GM19193 (cell line): Measurements from ENCODE around the gene MAST4.

Experiments used
- POLR2A ChIP-seq: IDR thresholded peaks from 4 replicates; pipeline ENCODE4 v1.6.1; 2011; ENCODE audit not compliant: insufficient read depth, insufficient read length; ENCODE audit errors: extremely low read depth

MAST4 gene

DNA sequence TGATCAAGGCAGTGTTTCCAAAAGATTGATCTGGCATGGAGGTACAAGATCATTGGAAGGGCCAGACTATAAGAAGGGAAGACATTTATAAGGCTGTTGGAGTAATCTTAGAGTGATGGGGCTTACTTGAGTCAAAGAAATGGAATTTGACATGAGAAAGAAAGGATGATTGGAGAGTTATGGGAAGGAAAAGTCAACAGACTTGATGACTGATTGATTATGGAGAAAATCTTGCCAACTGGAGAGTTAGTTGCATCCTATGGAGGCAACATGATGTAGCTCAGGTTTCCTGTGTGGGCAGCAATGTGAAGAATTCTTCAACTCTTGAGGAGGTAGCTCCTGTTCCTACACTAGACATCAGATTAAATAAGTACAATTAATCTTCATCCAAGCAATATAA, 10.9 kb upstream of the MAST4 start:
- no peak for TF ChIP-seq POLR2A

DNA sequence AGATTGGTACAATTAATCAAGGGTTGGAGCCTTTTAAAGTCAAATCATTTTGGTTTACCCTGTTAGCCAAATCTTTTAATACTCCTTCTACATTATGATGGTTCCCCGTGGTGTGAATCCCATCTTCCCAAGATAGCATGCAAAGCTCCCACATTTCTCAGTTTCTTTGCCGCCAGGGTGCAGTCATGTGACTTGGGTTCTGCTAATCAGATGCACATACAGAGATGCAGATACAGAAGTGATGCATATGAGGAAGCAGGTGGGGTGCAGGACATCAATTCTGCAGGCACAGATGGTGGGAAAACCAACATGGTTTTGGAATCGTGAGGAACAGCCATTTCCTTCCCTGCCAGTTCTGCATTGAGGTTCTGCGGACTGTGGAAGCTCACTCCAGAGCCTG, 8.4 kb upstream of the MAST4 start:
- no peak for TF ChIP-seq POLR2A

DNA sequence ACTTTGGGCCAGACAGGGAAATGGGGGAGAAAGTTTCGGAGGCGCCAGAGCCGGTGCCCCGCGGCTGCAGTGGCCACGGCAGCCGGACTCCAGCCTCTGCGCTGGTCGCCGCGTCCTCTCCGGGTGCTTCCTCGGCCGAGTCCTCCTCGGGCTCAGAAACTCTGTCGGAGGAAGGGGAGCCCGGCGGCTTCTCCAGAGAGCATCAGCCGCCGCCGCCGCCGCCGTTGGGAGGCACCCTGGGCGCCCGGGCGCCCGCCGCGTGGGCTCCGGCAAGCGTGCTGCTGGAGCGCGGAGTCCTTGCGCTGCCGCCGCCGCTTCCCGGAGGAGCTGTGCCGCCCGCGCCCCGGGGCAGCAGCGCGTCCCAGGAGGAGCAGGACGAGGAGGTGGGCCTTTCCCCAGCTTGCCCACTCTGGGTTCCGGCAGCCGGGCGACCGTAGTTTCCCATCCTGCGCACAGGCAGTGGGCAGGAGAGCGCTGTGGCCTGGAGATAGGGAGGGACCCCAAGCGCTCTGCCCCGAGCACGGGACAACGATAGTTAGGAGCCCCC, 516 bp downstream of the MAST4 start:
- TF ChIP-seq POLR2A, result no peak

DNA sequence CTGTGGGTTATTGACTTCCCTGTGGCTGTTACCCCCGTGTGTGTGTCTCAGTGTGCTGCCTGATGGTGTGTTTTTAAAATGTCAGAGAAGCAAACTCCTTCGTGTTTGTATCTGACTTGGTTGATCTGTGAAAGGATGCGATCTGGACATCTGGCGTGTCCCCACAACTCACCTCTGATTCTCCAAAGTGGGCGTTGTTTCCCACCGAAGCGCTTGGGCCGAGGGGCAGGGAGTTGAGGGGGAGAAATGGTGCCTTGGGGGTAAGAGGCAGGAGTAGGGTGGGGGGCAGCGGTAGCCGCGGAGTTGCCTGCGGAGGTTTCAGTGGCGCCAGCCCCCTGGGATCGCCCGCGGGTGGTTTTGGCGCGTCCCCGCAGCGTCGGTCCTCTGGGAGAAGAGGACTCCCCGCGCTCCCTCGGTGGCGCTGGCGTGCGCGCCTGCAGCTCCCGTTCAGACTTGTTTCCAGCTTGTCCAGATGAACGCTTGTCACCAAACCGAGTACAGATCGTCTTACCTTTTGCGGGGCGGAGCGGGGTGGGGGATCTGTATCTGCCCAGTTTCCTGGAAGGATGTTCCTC, 1.1 kb downstream of the MAST4 start:
- no peak for TF ChIP-seq POLR2A

DNA sequence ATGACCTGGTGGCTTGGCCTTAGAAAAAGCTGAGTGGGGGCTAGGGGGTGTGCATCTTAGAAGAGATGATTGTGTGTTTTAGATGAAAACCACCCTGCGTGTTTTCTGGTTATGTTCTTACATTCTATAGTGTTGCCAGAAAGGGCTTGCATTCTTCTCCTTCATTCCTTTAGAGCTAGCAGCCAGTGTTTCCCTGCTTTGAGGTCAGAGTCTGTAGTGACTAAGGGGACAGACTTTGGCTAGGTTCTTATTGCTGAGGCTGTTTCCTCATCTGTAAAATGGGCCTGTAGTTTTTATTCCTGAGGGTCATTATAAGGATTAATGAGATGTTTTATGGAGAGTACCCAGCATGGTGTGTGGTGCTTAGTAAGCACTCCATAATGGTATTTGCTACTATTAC, 6.4 kb downstream of the MAST4 start:
- no peak for TF ChIP-seq POLR2A

DNA sequence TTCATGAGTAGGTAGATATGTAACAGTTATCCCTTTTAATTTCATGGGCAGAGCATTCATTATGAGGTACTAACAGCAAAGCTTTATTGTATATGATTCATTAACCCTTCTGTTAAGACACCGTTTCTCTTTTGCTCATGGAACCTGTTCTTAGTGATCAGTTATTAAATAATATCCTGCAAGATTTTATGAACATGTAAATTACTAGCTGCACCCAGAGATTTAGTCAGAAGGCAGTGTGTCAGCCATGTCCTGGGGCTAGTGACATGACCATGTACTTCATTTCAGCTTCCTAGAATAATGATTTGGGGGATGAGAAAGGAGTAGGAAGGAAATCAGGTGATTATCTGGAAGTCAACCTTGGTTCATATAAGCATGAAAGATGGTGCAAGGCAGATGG, 7.0 kb downstream of the MAST4 start:
- TF ChIP-seq POLR2A, result no peak

DNA sequence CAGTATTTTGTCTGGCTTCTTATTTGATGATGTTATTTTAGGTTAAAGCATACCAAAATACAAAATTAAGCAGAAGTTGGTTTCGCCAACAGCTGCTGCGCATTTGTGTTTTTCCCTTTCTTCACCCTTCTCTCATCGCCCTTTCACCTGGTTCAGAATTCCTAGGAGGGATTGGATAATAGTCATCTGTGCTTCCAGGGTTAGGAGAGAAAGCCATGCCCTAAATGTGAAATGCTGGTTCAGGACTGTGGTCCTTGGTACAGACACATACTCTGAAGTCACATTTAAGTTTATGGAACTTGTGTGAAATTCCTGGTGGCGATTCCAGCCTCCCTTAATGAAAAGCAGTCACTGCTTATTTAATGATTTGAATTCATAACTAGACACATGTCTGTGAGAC, 7.7 kb downstream of the MAST4 start:
- TF ChIP-seq POLR2A, result no peak

DNA sequence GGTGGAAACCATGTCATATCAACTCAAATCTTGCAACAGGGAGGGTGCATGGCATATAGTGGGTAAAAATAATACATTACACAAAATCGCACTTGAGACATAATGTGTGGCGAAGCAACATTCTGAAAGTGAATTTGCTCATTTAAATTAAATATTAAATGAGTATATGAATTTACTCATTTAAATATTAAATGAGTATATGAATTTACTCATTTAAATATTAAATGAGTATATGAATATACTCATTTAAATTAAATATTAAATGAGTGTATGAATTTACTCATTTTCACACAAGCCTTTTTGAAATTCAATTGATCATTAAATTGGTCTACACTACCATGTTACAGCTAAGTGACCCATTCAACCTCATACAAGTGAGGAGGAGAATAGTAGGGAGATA, 10.5 kb downstream of the MAST4 start:
- TF ChIP-seq POLR2A, result no peak

DNA sequence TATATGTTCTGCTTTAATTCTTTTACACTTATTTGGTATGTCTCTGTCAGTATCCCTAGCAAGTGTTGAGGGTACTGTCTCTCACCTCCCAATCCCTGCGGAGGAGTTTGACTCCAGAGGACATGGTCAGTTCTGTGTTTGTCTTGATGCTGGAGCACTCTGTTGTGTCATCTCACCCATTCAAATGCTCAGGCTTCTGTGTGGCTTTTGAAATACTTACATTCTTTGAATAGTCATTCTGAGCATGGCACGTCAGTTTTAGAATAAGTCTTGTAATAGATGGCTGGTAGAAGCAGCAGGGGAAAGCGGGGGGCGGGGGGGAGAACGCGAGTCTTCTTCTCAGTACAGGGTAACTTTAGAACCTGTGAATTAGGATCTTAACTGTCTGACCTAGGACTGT, 12.3 kb downstream of the MAST4 start:
- no peak for TF ChIP-seq POLR2A

DNA sequence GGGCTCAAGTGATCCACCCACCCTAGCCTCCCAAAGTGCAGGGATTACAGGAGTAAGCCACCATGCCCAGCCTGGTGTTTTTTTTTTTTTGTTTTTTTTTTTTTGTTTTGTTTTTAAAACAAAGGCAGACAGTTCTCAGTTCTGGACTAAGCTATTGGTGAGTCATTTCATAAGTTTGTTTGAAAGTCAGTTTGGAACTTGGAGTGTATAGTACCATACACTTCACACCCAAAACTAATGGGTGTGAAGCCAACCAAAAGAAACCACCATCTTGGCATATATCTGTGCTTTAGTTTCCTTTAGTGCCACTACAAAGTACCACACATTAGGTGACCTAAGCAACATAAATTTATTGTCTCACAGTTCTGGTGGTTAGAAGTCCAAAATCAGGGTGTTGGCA, 13.4 kb downstream of the MAST4 start:
- TF ChIP-seq POLR2A, result no peak

DNA sequence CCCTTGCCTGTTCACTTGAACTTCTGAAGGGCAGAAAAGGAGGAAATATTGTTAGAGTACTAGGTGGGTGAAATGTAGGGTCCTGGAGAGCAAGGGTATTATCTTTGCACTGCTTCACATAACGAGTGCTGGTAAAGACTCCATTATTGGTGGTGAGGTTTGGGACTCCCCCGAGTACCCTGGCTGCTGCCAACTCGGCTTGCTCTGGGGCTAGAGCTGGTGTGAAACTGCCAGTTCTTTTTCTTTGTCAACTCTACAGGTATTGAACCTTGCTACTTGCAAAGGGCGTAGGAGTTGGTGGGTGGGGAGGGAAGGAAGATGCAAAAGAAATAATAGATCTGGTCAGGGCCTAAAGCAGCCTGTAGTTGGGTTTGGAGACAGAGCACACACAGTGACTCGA, 16.0 kb downstream of the MAST4 start:
- TF ChIP-seq POLR2A, result no peak

DNA sequence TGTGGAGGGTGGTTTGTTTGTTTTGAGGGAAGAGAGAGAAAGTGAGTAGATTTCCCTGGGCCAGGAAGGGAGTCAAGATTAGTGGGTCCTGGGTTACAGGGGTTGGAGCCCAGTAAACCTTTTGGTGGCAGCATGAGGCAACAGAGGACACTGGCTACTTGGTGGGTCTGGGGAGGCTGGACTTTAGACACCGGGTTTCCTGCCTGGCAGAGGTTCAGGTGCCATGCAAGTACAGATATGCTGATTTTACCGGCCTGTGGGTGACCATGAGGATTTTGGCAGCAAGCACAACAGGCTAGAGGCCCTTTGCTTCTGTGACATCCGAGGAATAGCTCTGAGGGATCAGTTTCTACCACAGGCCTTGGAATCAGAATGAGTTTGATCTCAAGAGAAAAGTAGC, 18.9 kb downstream of the MAST4 start:
- no peak for TF ChIP-seq POLR2A

DNA sequence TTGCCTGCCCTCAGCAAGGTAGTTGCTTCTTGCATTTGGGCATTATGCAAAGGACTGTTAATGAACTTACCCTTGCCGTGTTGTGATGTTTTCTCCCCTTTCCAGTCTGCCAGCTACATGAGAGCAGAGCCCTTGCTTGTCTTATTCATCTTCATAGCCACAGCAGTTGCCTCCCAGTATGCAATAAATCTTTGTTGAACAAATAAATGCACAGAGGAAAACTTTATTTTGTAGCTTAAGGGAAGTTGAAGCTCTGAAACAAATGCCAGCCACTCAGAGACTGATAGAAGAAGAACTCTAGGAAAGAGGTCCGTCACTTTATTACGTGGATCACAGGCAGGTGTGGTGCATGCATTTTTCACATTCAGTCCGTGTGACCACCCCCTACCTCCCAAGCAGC, 19.7 kb downstream of the MAST4 start:
- no peak for TF ChIP-seq POLR2A

DNA sequence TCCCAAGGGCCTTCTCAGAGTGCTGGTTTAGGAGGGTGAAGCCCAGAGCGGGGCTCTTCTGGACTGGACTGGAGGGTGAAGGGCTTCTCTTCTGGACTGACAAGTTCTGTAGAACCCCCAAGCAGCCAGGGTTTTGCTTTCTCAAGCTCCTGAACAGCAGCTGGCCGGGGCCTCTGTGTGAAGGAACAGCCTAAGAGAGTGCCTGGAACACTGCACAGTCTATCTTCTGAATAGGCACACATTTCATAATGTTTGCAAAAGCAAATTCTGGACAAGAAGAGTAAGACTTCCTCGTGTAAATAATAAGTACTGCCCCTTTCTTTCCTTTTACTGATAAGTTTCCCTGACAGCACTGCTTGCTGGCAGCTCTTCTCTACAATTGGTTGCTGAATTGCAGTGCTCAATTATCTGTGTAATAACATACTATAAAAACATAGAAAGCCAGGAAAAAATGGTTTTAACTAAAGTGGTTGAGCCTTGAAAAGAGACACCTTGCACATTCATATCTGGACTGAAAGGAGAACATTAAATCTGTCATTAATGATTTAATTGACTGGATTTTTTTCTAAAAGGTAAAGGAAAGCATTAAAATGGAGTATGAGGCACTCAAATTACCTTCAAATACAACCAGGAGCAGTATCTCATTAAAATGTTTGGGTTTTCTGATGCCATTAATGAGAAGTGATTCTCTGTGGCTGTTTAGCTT, 20.5 kb downstream of the MAST4 start:
- no peak for TF ChIP-seq POLR2A

DNA sequence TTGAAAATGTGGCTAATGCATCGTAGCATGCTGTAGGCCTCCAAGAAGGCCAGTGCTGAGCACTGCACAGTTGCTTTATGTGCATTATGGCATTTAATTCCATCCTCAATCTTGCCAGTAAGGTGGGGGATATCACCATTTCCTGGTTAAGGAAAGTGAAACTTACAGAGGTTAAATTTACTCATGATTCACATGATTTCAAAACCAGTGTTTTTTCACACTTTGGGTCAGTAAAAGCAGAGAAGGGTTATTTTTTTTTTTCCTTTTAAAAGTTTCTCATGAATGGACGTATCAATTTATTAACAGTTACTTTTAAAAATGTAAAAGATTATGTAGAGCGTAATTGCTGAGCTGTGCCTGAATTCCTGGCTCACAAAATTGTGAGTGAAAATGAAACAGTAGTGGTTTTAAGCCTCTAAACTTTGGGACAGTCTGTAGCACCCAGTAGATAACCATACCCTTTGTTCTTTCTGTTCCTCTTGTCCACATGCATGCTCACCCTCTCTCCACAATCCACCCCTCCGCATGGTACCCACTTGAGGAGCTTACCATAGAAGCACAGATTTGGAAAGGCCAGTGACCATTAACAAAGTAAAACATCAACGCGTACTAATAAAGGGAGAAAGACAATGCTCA, 21.2 kb downstream of the MAST4 start:
- TF ChIP-seq POLR2A, result no peak
